GM19395 (cell line): Measurements from ENCODE around the gene KCNQ2.

Experiments
- ATAC-seq: cut with Tn5 transposase; IDR thresholded peaks from one replicate; pipeline ENCODE4 v1.9.1; 2021; ENCODE audit warnings: mild to moderate bottlenecking, moderate library complexity; ENCODE audit not compliant: unreplicated experiment

KCNQ2 gene

GRCh38 chr20:63472862-63473390 lies 471 bp upstream of the KCNQ2 start:
- no peak for ATAC-seq

DNA sequence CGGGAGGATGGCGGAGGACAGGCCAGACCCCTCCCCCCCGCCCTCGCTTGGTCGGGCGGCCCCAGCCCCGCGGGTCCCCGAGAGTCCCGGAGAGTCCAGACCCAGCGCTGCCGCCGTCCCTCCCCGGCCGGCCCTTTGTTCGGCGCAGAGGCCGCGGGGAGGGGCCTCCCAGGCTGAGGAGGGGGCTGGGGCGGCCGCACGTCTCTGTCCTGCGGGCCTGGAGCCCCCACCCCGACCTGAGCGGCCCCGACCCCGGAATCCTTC lies 806 bp downstream of the KCNQ2 start:
- no peak for ATAC-seq

DNA sequence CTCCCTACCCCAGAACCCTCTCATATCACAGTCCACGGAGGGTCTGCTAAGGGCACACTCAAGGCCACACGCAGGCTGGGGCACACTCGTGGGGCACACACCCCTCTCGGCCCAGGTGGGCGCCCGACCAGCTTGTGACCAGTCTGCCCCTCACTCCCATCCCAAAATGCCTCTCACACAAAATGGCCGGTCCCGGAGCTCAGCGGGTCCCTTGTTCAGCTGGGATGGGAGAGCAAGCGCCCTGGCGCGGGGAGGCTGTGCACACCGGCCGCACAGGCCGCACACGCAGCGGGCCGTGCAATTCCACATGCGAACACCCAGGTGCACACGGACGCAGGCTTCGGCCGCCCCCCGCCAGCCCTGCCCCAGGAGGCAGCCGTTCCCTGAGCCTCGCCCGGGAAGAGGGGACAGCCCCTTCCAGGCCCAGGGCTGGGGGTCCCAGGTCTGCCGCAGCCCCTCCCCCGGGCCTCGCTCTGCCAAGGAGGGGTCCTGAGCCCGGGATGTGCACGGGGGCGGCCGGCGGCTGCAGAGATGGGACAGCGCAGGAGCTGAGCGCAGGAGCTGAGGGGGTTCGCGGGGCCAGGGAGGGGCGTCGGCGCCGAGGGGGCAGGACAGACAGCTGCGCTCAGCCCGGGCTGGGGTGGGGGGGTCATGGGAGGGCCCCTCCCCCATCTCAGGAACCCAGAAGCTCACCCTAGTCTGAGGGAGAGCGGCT lies 1.3 kb downstream of the KCNQ2 start:
- no peak for ATAC-seq

DNA sequence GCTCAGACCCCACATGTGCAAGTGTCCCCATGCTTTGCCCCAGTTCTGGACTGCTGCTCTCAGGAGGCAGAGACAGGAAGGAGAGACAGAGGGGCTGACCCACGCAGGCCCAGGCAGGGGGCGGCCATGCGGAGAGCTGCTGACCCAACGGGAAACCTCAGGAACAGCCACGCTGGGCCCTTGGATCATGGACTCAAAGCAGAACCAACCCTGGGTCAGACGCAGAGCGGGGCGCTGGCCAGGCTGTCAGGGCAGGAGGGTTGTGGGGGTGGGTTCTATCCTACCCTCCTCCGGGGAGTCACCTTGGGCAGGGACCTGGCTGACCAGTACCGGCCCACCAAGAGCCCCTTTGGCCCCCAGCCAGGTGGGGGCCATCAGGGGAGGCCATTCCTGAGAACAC lies 2.0 kb downstream of the KCNQ2 start:
- ATAC-seq = no peak

GRCh38 chr20:63469713-63470101 lies 2.7 kb downstream of the KCNQ2 start:
- ATAC-seq = no peak

DNA sequence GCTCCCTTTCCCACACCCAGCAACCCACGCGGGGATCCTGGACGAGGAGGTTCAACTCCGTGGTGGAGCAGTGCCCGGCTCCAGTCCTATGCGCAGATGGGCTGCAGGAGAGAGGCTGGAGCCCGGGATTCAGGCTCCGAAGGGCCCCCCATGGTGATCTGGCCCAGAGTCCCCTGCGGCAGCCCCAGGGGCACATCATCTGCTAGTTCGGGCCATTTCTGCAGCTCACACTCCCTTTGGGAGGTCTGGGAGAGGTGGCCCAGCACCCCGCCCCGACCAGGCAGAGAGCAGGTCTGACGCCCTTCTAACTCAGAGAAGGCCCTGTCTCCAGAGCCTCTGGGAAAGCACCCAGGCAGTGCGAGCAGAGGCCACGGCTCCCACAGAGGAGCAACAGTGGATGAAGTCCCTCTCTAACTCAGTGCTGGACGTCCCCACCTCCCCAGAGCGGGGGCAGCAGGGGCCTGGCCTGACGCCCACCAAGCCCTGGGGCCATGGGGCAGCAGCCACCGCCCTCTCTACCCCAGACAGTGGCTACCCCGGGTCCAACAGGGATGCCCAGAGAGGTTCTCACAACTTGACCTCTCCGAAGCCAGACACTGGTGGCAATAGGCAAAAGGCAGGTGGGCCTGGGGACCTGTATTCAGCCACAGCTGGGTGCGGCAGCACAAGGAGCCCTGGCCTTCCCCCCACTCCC lies 3.3 kb downstream of the KCNQ2 start:
- ATAC-seq = no peak

GRCh38 chr20:63468421-63468820 lies 4.0 kb downstream of the KCNQ2 start:
- ATAC-seq = no peak

- no peak for ATAC-seq
Measured at GRCh38 chr20:63467294-63468083, 5.0 kb downstream of the KCNQ2 start.

DNA sequence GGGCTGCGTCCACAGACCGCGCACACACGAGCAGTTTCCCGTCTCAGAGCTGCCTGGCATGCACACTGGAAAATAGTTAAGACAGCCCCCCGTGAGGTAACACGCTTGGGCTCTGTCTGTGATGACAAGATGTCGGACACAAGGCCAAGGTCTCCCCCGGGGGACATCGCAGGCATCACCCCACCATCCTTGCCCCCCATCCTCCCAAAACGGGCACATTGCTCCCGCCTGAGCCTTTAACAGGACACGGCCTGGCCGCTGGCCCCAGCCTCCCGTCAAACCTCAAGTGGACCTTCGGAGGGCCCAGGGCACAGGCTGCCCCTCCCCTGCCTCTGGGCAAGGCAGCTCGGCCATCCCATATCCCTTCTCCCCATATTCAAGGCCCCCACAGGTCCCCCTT lies 5.6 kb downstream of the KCNQ2 start:
- no peak for ATAC-seq

- ATAC-seq = no peak
Measured at GRCh38 chr20:63466250-63466825, 6.1 kb downstream of the KCNQ2 start.

DNA sequence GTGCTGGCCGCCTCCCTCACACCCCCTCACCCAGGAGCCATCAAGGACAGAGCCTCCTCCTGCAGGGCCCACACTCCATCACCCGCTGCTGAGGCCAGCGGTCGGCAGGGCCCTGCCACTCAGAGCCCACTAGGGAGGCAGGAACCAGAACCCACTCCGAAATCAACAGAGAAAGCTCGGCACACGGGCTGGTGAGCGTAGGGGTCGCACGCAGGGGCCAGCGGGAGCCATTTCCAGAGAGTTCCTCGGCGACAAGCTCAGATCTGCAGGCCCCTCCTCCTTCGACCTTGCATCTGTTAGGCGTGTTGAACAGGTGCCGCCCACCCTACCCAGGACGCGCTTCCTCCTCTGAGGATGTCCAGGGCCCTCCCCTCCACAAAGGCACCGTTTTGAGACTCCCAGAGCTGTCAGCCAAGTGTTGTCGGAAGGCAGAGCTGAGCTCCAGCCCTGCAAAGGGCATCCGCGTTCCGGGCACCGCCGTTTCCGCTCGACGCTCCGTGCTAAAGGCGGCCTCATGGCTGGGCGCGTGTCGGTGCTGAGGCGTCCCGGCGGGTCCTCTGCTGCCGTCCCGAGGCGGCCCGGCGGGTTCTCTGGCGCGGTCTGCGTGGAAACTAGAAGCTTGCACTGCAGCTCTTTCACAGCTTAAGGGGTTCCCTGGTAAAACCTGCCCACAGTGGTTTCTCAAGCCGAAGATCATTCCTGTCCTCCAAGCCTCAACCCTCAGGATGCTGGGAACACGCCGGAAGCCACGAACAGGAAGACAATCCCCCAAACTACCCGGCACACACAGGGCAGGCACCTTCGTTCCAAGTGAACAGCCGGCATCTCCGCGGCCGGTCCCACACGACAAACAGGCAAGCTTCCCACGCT lies 6.8 kb downstream of the KCNQ2 start:
- no peak for ATAC-seq

GRCh38 chr20:63464289-63464635 lies 8.2 kb downstream of the KCNQ2 start:
- ATAC-seq = no peak

DNA sequence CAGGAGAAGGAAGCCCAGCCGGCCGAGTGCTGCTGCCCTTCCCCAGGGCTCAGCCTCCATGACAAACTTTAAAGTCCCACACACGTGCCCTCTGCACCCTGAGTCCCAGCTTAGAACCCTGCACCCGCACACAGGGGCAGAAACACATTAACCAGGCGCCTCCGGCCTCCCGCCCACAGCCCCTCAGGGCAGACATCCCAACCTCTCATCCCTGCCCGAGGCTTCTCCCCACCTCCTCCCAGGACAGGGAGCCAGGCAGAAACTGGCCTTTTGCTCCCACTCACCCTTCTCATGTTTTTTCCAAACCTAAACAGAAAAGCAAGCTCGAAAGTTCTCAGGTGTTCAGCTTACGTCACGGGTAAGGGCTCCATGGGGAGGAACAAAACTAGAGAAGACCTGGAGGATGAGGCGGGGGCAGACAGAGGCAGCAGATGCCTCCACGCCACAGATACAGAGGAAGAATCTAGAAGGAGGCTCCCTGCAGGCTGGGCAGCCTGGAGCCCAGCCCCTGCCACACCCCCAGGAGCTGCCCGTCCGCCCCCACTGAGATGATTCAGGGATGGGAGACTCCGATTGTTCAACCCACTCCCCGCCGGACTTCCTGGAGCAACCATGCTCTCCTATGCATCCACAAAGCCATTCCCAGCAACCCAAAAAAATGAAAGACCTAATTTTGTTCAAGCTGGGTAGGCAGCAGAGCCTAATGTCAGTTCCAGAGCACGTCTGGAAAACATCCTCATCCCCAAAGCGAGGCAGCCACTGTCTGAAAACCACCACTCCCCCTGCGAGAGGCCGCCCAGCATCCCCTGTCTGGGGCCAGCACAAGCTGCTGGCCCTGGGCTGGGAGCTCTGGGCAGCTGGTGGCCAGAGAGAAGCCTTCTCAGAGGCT lies 8.8 kb downstream of the KCNQ2 start:
- ATAC-seq = no peak

DNA sequence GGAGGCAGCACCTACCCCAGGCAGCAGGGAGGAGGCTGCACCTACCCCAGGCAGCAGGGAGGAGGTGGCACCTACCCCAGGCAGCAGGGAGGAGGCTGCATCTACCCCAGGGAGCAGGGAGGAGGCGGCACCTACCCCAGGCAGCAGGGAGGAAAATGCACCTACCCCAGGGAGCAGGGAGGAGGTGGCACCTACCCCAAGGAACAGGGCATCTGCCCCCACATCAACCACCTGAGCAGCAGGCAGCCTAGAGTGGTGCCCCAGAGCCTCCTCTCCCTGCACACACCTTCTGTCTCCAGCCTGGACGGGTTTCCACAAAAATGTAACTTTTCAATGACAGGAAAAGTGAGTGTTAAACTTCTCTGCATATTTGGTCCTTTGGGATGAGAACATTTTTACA lies 10.2 kb downstream of the KCNQ2 start:
- no peak for ATAC-seq

DNA sequence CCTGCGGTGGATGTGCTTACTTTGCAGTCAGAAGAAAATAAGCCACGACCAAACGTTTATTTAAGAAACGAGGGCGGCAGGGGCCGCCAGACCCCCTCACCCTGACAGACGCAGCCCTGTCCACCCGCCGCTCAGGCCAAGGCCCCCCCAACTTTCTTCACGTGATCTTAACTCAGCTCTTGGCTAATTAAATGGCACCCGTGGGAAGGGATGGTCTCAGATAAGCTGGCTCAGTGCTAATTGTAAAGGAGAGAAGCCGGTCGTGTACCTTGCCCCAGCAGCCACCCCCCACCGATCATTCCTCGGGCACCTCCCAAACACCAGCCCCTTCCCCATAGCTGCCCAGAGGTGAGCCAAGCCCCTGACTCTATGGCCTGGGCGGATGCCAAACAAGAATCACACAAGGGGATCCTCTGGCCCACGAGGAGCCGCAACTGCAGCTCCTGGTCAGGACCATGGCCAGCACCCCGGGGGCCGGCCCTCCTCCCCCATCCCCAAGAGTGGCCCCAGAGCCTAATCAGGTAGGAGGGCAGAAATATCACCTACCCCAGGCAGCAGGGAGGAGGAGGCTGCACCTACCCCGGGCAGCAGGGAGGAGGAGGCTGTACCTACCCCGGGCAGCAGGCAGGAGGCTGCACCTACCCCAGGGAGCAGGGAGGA lies 11.2 kb downstream of the KCNQ2 start:
- no peak for ATAC-seq

GRCh38 chr20:63459070-63459380 lies 13.4 kb downstream of the KCNQ2 start:
- no peak for ATAC-seq

GRCh38 chr20:63458170-63459069 lies 14.0 kb downstream of the KCNQ2 start:
- ATAC-seq = no peak

- no peak for ATAC-seq
Measured at GRCh38 chr20:63457737-63458136, 14.7 kb downstream of the KCNQ2 start.
